Fibroblast of lung (primary cell): ENCODE measurements around the gene PPIE. TPM values are rescaled to one million over a fixed set of nuclear protein-coding genes. Genes with fewer than 3 reads are reported as not detected.
"Not testable (repeated sequence)": the region's sequence is repeated elsewhere in the genome, so short reads cannot be mapped to it uniquely, and the experiment has no call there.

Source experiments
- DNase-seq, 2 donors: peaks; one replicate each; pipeline versions ENCODE4 v3.0.0 to v3.0.0-alpha.2; 2010; ENCODE audit warnings: low read depth in 2 of 2
- H2AFZ ChIP-seq: 2 replicates; pipeline ENCODE4 v1.5.1; 2012; ENCODE audit warnings: low read length, control low read depth, inconsistent platforms
- H3K27ac ChIP-seq: 2 replicates; pipeline ENCODE4 v1.5.1; 2011; ENCODE audit warnings: low read length, control low read depth; ENCODE audit not compliant: insufficient read depth
- H3K27me3 ChIP-seq: 2 replicates; pipeline ENCODE4 v1.5.1; 2011; ENCODE audit warnings: mild to moderate bottlenecking, low read length; ENCODE audit not compliant: control insufficient read depth, insufficient read depth
- H3K36me3 ChIP-seq: 2 replicates; pipeline ENCODE4 v1.5.1; 2011; ENCODE audit warnings: low read length; ENCODE audit not compliant: control insufficient read depth, insufficient read depth
- H3K4me1 ChIP-seq: 2 replicates; pipeline ENCODE4 v1.5.1; 2011; ENCODE audit warnings: low read length; ENCODE audit not compliant: control insufficient read depth, insufficient read depth; ENCODE audit errors: extremely low read depth
- H3K4me2 ChIP-seq: 2 replicates; pipeline ENCODE4 v1.5.1; 2011; ENCODE audit warnings: low read length, control low read depth; ENCODE audit not compliant: insufficient read depth; ENCODE audit errors: extremely low read depth
- H3K4me3 ChIP-seq, 4 experiments: fragments of 200-600 bp in 1 of 4; sonication (generic) in 1 of 4; replicated peaks in 1 of 4; 2 replicates each; pipeline ENCODE4 v1.5.1; 2011 to 2016; ENCODE audit warnings: low read length in 4 of 4, low read depth in 3 of 4, mild to moderate bottlenecking in 3 of 4, control low read depth in 2 of 4, inconsistent platforms in 1 of 4, mixed read lengths in 1 of 4; ENCODE audit not compliant: insufficient read depth in 1 of 4; ENCODE audit errors: control extremely low read depth in 1 of 4
- H3K79me2 ChIP-seq: 2 replicates; pipeline ENCODE4 v1.5.1; 2012; ENCODE audit warnings: mild to moderate bottlenecking, low read length, inconsistent platforms; ENCODE audit not compliant: control insufficient read depth, insufficient read depth
- H3K9ac ChIP-seq: 2 replicates; pipeline ENCODE4 v1.5.1; 2011; ENCODE audit warnings: mild to moderate bottlenecking, low read length, control low read depth; ENCODE audit not compliant: insufficient read depth
- H3K9me3 ChIP-seq: 2 replicates; pipeline ENCODE4 v1.5.1; 2012; ENCODE audit warnings: low read depth, low read length; ENCODE audit not compliant: control insufficient read depth, insufficient read depth
- H4K20me1 ChIP-seq: 2 replicates; pipeline ENCODE4 v1.5.1; 2011; ENCODE audit warnings: low read length; ENCODE audit not compliant: control insufficient read depth, insufficient read depth; ENCODE audit errors: extremely low read depth
- polyA plus RNA-seq, 2 donors: library from polyadenylated mRNA; depleted of rRNA in 1 of 2; stranded (reverse) in 1 of 2; unstranded in 1 of 2; fragments of >200 nt; gene quantifications; 2 replicates each; pipeline ENCODE4 v1.2.1, GENCODE V29; 2011 to 2012; ENCODE audit warnings: missing spikeins in 1 of 2
- total RNA-seq: library from RNA; depleted of rRNA; stranded (reverse); fragments of >200 nt; gene quantifications from 2 replicates; pipeline ENCODE4 v1.2.1, GENCODE V29; 2014

PPIE gene
- total and polyA plus RNA-seq, 2 donors (not counting 1 experiment from before 2014, with no cell fraction given): 38.8 to 58.8 TPM

- not testable (repeated sequence) for H4K20me1 ChIP-seq, DNase-seq, H3K4me1 ChIP-seq, H3K79me2 ChIP-seq, H3K27me3 ChIP-seq, H3K9me3 ChIP-seq, H3K36me3 ChIP-seq, H3K9ac ChIP-seq, H3K4me2 ChIP-seq, H3K27ac ChIP-seq
- Histone ChIP-seq H3K4me3 (peak overlapping the region in 3 of 4 experiments; percentile 12 to 42 (median 32)), H2AFZ (peak overlapping the region; percentile 62)
Measured at GRCh38 chr1:39770100-39771021, 31.7 kb downstream of the PPIE start.

- not testable (repeated sequence) for H3K36me3 ChIP-seq, DNase-seq, H3K4me1 ChIP-seq, H3K79me2 ChIP-seq, H4K20me1 ChIP-seq, H3K9me3 ChIP-seq, H3K4me2 ChIP-seq, H3K27me3 ChIP-seq, H3K27ac ChIP-seq, H3K9ac ChIP-seq
- Histone ChIP-seq H2AFZ (peak within 1 kb of the TSS; percentile 62), H3K4me3 (peak within 1 kb of the TSS in 3 of 4 experiments; percentile 12 to 42 (median 32))
Measured at GRCh38 chr1:39771022-39771532, 32.4 kb downstream of the PPIE start, which contains the start of gene OXCT2. Gene OXCT2, minus strand, starts transcription at chr1:39771348. Its CDS starts 93 bp downstream, at chr1:39771255.

GRCh38 chr1:39773369-39773979 is 34.8 kb downstream of the PPIE start:
- not testable (repeated sequence) for H3K27ac ChIP-seq, H3K36me3 ChIP-seq, H3K4me1 ChIP-seq, H4K20me1 ChIP-seq, H3K4me3 ChIP-seq, DNase-seq, H3K4me2 ChIP-seq, H3K27me3 ChIP-seq, H2AFZ ChIP-seq, H3K9me3 ChIP-seq, H3K79me2 ChIP-seq, H3K9ac ChIP-seq

- not testable (repeated sequence) for H2AFZ ChIP-seq, H3K4me1 ChIP-seq
Measured at GRCh38 chr1:39775141-39775540, 36.5 kb downstream of the PPIE start.

GRCh38 chr1:39775676-39776399 is 37.2 kb downstream of the PPIE start:
- H2AFZ ChIP-seq, H3K9me3 ChIP-seq, H3K4me2 ChIP-seq, H3K4me1 ChIP-seq, H3K4me3 ChIP-seq, H3K9ac ChIP-seq, H3K36me3 ChIP-seq, H3K27ac ChIP-seq, DNase-seq, H4K20me1 ChIP-seq, H3K79me2 ChIP-seq: not testable (repeated sequence)
- H3K27me3 ChIP-seq: peaks cover 10% of the 10 kb centered on the region

More at GRCh38 chr1:39775141-39775540, 36.5 kb downstream of the PPIE start:
- H3K79me2 ChIP-seq, H3K27ac ChIP-seq, DNase-seq, H3K9ac ChIP-seq, H3K27me3 ChIP-seq, H3K9me3 ChIP-seq, H3K4me3 ChIP-seq, H3K4me2 ChIP-seq, H3K36me3 ChIP-seq, H4K20me1 ChIP-seq: not testable (repeated sequence)
